ENCODE measurements around the gene GALNT8. TPM values are rescaled to one million over a fixed set of nuclear protein-coding genes. Genes with fewer than 3 reads are reported as not detected.

Gene GALNT8
- total RNA-seq, 1 experiment from 2014 or later, result not detected

GRCh38 chr12:4690760-4691159 is 29.4 kb upstream of the GALNT8 start:
- Histone ChIP-seq H3K4me3 (replicated peaks in 1 of 2; ENCODE audit: low read depth in 1 of 2, low read length in 2 of 2) (no peak overlapping the region), H2AFZ (ENCODE audit: low read depth, low read length, poor library complexity, severe bottlenecking) (no peak overlapping the region), H3K4me1 (ENCODE audit: control insufficient read depth in 1 of 2, insufficient read depth in 2 of 2, low read length in 2 of 2) (no peaks in the 10 kb centered on the region), H3K79me2 (ENCODE audit: insufficient read depth, low read length) (no peaks in the 10 kb centered on the region), H3K9ac (ENCODE audit: low read length) (no peak overlapping the region), H4K20me1 (ENCODE audit: insufficient read depth) (no peaks in the 10 kb centered on the region), H3K36me3 (ENCODE audit: control insufficient read depth in 1 of 2, insufficient read depth in 2 of 2, low read length in 2 of 2) (peaks cover 0 to 4% of the 10 kb centered on the region in 2 experiments; a peak in 2 of 4 replicates), H3K9me3 (ENCODE audit: control insufficient read depth in 1 of 2, insufficient read depth in 1 of 2, low read depth in 1 of 2, low read length in 2 of 2) (no peaks in the 10 kb centered on the region), H3K27me3 (ENCODE audit: insufficient read depth, low read length) (no peaks in the 10 kb centered on the region), H3K27ac (ENCODE audit: low read depth, low read length) (no peak overlapping the region), H3K9me2 (ENCODE audit: insufficient read depth) (no peaks in the 10 kb centered on the region), H3K4me2 (ENCODE audit: low read length) (no peak overlapping the region)
- ChIA-PET CTCF (no interaction called here), POLR2A (no interaction called here), RAD21 (ENCODE audit: low non-redundant PET in 1 of 2, low total read pairs in 2 of 2, uncharacterized antibody in 2 of 2, unreplicated experiment in 2 of 2) (no interaction called here)
- ATAC-seq, result no peak
- DNase-seq (ENCODE audit: low read depth, low spot score), result no peak
- no TSS peak for BruUV-seq (replicated peaks)
- no peak for TF ChIP-seq ZBTB33 (IDR thresholded peaks at IDR 0.05; ENCODE audit: extremely low read depth, insufficient replicate concordance, low read length)
- no peak for TF ChIP-seq JUND (IDR thresholded peaks at IDR 0.05)
- no peak for TF ChIP-seq EGR1 (IDR thresholded peaks at IDR 0.05; ENCODE audit: low read depth)
- TF ChIP-seq FOSL1 (IDR thresholded peaks at IDR 0.05; ENCODE audit: low read depth), result no peak
- no peak for TF ChIP-seq MAX (IDR thresholded peaks at IDR 0.05)
- no peak for TF ChIP-seq SIN3A (IDR thresholded peaks at IDR 0.05; ENCODE audit: low read depth)
- no peak for TF ChIP-seq ATF3 (IDR thresholded peaks at IDR 0.05)
- no peak for TF ChIP-seq CBX3 (IDR thresholded peaks at IDR 0.05; ENCODE audit: low read depth)
- TF ChIP-seq SRF (IDR thresholded peaks at IDR 0.05; ENCODE audit: low read depth), result no peak
- TF ChIP-seq CEBPB (IDR thresholded peaks at IDR 0.05; ENCODE audit: low read depth), result no peak
- intact Hi-C loops (cut with micrococcal nuclease), result no loop called here

GRCh38 chr12:4700621-4701026 is 19.6 kb upstream of the GALNT8 start:
- Histone ChIP-seq H2AFZ (ENCODE audit: low read depth, low read length, poor library complexity, severe bottlenecking) (no peak overlapping the region), H3K79me2 (ENCODE audit: insufficient read depth, low read length) (no peaks in the 10 kb centered on the region), H3K27ac (ENCODE audit: low read depth, low read length) (no peak overlapping the region), H3K9me3 (ENCODE audit: control insufficient read depth in 1 of 2, insufficient read depth in 1 of 2, low read depth in 1 of 2, low read length in 2 of 2) (no peaks in the 10 kb centered on the region), H3K36me3 (ENCODE audit: control insufficient read depth in 1 of 2, insufficient read depth in 2 of 2, low read length in 2 of 2) (no peaks in the 10 kb centered on the region), H3K4me1 (ENCODE audit: control insufficient read depth in 1 of 2, insufficient read depth in 2 of 2, low read length in 2 of 2) (no peaks in the 10 kb centered on the region), H3K4me3 (replicated peaks in 1 of 2; ENCODE audit: low read depth in 1 of 2, low read length in 2 of 2) (no peak overlapping the region), H3K4me2 (ENCODE audit: low read length) (no peak overlapping the region), H3K27me3 (ENCODE audit: insufficient read depth, low read length) (peaks cover 1% of the 10 kb centered on the region; the same call in 1 of the 2 replicates), H3K9ac (ENCODE audit: low read length) (no peak overlapping the region), H4K20me1 (ENCODE audit: insufficient read depth) (no peaks in the 10 kb centered on the region), H3K9me2 (ENCODE audit: insufficient read depth) (no peaks in the 10 kb centered on the region)
- BruUV-seq (replicated peaks), result no TSS peak
- ChIA-PET CTCF (no interaction called here), RAD21 (ENCODE audit: low non-redundant PET in 1 of 2, low total read pairs in 2 of 2, uncharacterized antibody in 2 of 2, unreplicated experiment in 2 of 2) (no interaction called here), POLR2A (no interaction called here)
- intact Hi-C loops (cut with micrococcal nuclease), result no loop called here
- ATAC-seq, result no peak
- DNase-seq (ENCODE audit: low read depth, low spot score), result no peak
- TF ChIP-seq ELF1 (IDR thresholded peaks at IDR 0.05; ENCODE audit: borderline replicate concordance, low read depth) (no peak), ZFX (IDR thresholded peaks at IDR 0.05) (no peak), ZNF274 (IDR thresholded peaks at IDR 0.05; ENCODE audit: low read depth, low read length) (no peak), ATF3 (IDR thresholded peaks at IDR 0.05) (no peak), EZH2 (IDR thresholded peaks at IDR 0.05) (no peak), POLR2AphosphoS5 (IDR thresholded peaks at IDR 0.05; ENCODE audit: low read depth, low read length) (no peak), SIN3A (IDR thresholded peaks at IDR 0.05; ENCODE audit: low read depth) (no peak), TCF7L2 (IDR thresholded peaks at IDR 0.05; ENCODE audit: borderline replicate concordance, extremely low read depth, insufficient read depth, insufficient read length) (no peak), FOSL1 (IDR thresholded peaks at IDR 0.05; ENCODE audit: low read depth) (no peak)

All from HCT116 (cell line).